Measurements from ENCODE around the gene ATXN2. TPM values are rescaled to one million over a fixed set of nuclear protein-coding genes. Genes with fewer than 3 reads are reported as not detected.

ATXN2 gene
- total RNA-seq, 1 experiment from 2014 or later: 56.3 TPM

- Mint-ChIP-seq H3K27ac (no peak overlapping the region; the same call in 1 of the 2 replicates), H3K27me3 (ENCODE audit: low read depth) (no peaks in the 10 kb centered on the region), H3K4me3 (no peak overlapping the region), H3K4me1 (no peaks in the 10 kb centered on the region), H3K36me3 (peaks cover 56% of the 10 kb centered on the region), H3K9me3 (no peaks in the 10 kb centered on the region)
- ATAC-seq (no peak), DNase-seq (ENCODE audit: low spot score) (no peak)
- POLR2A ChIA-PET: no interaction called here
- CTCF ChIA-PET: no interaction called here
- TF ChIP-seq EMX1 (CRISPR knock-in tag; IDR thresholded peaks at IDR 0.05) (no peak), SOX15 (CRISPR knock-in tag; IDR thresholded peaks at IDR 0.05) (no peak), ZNF416 (CRISPR knock-in tag; IDR thresholded peaks at IDR 0.05) (no peak), IRF2 (CRISPR knock-in tag; IDR thresholded peaks at IDR 0.05; ENCODE audit: borderline replicate concordance, low read depth) (no peak), ZNF396 (CRISPR knock-in tag; IDR thresholded peaks at IDR 0.05; ENCODE audit: borderline replicate concordance) (no peak), ZNF423 (CRISPR knock-in tag; IDR thresholded peaks at IDR 0.05) (no peak), NR1H2 (CRISPR knock-in tag; IDR thresholded peaks at IDR 0.05) (no peak), JUN (CRISPR knock-in tag; IDR thresholded peaks at IDR 0.05) (no peak), ELF4 (CRISPR knock-in tag; IDR thresholded peaks at IDR 0.05; ENCODE audit: low read depth) (no peak), OVOL2 (CRISPR knock-in tag; IDR thresholded peaks at IDR 0.05; ENCODE audit: borderline replicate concordance) (no peak), ZNF138 (CRISPR knock-in tag; conservative IDR thresholded peaks at IDR 0.05) (no peak), NR3C1 (CRISPR knock-in tag; conservative IDR thresholded peaks at IDR 0.05; ENCODE audit: low read depth) (no peak), ZNF317 (CRISPR knock-in tag; IDR thresholded peaks at IDR 0.05; ENCODE audit: borderline replicate concordance, low read depth) (no peak), SP1 (CRISPR knock-in tag; conservative IDR thresholded peaks at IDR 0.05) (no peak)
- TF ChIP-seq, protein P1, sequence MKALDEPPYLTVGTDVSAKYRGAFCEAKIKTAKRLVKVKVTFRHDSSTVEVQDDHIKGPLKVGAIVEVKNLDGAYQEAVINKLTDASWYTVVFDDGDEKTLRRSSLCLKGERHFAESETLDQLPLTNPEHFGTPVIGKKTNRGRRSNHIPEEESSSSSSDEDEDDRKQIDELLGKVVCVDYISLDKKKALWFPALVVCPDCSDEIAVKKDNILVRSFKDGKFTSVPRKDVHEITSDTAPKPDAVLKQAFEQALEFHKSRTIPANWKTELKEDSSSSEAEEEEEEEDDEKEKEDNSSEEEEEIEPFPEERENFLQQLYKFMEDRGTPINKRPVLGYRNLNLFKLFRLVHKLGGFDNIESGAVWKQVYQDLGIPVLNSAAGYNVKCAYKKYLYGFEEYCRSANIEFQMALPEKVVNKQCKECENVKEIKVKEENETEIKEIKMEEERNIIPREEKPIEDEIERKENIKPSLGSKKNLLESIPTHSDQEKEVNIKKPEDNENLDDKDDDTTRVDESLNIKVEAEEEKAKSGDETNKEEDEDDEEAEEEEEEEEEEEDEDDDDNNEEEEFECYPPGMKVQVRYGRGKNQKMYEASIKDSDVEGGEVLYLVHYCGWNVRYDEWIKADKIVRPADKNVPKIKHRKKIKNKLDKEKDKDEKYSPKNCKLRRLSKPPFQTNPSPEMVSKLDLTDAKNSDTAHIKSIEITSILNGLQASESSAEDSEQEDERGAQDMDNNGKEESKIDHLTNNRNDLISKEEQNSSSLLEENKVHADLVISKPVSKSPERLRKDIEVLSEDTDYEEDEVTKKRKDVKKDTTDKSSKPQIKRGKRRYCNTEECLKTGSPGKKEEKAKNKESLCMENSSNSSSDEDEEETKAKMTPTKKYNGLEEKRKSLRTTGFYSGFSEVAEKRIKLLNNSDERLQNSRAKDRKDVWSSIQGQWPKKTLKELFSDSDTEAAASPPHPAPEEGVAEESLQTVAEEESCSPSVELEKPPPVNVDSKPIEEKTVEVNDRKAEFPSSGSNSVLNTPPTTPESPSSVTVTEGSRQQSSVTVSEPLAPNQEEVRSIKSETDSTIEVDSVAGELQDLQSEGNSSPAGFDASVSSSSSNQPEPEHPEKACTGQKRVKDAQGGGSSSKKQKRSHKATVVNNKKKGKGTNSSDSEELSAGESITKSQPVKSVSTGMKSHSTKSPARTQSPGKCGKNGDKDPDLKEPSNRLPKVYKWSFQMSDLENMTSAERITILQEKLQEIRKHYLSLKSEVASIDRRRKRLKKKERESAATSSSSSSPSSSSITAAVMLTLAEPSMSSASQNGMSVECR (CRISPR knock-in tag; IDR thresholded peaks at IDR 0.05; ENCODE audit: borderline replicate concordance): no peak
- TF ChIP-seq, protein P2, sequence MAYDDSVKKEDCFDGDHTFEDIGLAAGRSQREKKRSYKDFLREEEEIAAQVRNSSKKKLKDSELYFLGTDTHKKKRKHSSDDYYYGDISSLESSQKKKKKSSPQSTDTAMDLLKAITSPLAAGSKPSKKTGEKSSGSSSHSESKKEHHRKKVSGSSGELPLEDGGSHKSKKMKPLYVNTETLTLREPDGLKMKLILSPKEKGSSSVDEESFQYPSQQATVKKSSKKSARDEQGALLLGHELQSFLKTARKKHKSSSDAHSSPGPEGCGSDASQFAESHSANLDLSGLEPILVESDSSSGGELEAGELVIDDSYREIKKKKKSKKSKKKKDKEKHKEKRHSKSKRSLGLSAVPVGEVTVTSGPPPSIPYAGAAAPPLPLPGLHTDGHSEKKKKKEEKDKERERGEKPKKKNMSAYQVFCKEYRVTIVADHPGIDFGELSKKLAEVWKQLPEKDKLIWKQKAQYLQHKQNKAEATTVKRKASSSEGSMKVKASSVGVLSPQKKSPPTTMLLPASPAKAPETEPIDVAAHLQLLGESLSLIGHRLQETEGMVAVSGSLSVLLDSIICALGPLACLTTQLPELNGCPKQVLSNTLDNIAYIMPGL (CRISPR knock-in tag; IDR thresholded peaks at IDR 0.05): no peak
- TF ChIP-seq, protein P3, sequence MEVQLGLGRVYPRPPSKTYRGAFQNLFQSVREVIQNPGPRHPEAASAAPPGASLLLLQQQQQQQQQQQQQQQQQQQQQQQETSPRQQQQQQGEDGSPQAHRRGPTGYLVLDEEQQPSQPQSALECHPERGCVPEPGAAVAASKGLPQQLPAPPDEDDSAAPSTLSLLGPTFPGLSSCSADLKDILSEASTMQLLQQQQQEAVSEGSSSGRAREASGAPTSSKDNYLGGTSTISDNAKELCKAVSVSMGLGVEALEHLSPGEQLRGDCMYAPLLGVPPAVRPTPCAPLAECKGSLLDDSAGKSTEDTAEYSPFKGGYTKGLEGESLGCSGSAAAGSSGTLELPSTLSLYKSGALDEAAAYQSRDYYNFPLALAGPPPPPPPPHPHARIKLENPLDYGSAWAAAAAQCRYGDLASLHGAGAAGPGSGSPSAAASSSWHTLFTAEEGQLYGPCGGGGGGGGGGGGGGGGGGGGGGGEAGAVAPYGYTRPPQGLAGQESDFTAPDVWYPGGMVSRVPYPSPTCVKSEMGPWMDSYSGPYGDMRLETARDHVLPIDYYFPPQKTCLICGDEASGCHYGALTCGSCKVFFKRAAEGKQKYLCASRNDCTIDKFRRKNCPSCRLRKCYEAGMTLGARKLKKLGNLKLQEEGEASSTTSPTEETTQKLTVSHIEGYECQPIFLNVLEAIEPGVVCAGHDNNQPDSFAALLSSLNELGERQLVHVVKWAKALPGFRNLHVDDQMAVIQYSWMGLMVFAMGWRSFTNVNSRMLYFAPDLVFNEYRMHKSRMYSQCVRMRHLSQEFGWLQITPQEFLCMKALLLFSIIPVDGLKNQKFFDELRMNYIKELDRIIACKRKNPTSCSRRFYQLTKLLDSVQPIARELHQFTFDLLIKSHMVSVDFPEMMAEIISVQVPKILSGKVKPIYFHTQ (CRISPR knock-in tag; IDR thresholded peaks at IDR 0.05): no peak
Observed at GRCh38 chr12:111645433-111645832, 46.3 kb upstream of the ATXN2 start.

DNA sequence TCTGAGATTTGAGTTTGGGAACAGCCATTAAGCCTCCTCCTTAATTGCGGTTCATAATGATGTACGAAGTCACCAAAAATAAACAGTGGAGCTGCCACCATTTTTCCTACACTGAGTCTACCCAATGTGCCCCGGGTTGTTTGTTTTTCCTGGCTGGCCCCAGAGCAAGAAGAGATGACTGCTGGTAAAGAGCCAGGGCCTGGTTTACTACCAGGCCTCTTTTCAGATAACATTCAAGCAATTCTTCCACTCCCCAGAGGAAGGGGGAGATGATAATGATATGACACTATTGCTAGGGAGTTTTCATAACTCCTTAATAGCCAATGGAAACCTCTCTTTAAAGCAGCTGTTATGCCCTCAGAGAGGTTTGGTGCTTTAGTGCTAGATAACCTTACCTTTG lies 44.3 kb upstream of the ATXN2 start:
- Mint-ChIP-seq H3K4me3 (no peak overlapping the region), H3K27ac (no peak overlapping the region), H3K9me3 (no peaks in the 10 kb centered on the region), H3K36me3 (peaks cover 44% of the 10 kb centered on the region), H3K4me1 (no peaks in the 10 kb centered on the region), H3K27me3 (ENCODE audit: low read depth) (no peaks in the 10 kb centered on the region)
- ChIA-PET POLR2A (no interaction called here), CTCF (no interaction called here)
- DNase-seq (ENCODE audit: low spot score) (no peak), ATAC-seq (no peak)
- TF ChIP-seq NR2C2 (CRISPR knock-in tag; IDR thresholded peaks at IDR 0.05): no peak
- no peak for TF ChIP-seq PREB (CRISPR knock-in tag; IDR thresholded peaks at IDR 0.05; ENCODE audit: borderline replicate concordance)
- TF ChIP-seq NFATC4 (CRISPR knock-in tag; IDR thresholded peaks at IDR 0.05): no peak
- no peak for TF ChIP-seq ZNF232 (CRISPR knock-in tag; IDR thresholded peaks at IDR 0.05)
- TF ChIP-seq ZSCAN18 (CRISPR knock-in tag; IDR thresholded peaks at IDR 0.05): no peak
- no peak for TF ChIP-seq HMGA2 (CRISPR knock-in tag; IDR thresholded peaks at IDR 0.05)
- TF ChIP-seq, protein P4, sequence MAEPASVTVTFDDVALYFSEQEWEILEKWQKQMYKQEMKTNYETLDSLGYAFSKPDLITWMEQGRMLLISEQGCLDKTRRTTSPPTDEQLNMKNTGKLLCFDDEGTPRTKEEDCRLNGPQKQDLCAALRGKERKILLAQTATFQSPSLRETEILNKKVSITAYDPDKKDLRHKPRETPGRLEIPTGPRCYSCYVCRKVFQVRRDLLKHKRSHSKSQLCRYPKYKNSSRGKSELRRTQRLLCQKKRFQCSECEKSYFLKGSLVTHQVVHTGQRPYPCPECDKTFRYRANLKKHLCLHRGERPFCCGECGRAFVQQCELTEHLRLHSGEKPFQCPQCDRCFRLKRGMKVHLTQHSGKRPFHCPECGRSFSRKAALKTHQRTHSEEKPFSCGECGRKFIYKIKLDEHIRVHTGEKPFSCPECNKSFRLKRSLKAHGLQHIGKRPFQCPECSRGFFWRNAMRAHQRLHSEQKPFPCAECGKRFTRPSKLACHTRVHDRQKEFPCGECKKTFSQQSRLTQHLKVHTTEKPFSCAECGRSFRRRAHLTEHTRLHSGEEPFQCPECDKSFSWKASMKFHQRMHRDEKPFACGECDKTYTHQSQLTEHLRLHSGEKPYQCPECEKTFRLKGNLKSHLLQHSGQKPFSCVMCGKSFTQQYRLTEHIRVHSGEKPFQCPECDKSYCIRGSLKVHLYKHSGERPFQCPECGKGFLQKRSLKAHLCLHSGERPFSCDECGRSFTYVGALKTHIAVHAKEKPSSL (CRISPR knock-in tag; conservative IDR thresholded peaks at IDR 0.05): no peak

Measured in WTC11 (cell line).